ENCODE data around the gene NDUFAF7.
A peak's percentile ranks its signal among the peaks of the same experiment; 100 is the strongest.
"Not testable (repeated sequence)": the region's sequence is repeated elsewhere in the genome, so short reads cannot be mapped to it uniquely, and the experiment has no call there.

Gene NDUFAF7

GRCh38 chr2:37283207-37283606, 51.7 kb downstream of the NDUFAF7 start:
- no peak for DNase-seq

GRCh38 chr2:37284381-37284780, 52.9 kb downstream of the NDUFAF7 start:
- DNase-seq: no peak

DNA sequence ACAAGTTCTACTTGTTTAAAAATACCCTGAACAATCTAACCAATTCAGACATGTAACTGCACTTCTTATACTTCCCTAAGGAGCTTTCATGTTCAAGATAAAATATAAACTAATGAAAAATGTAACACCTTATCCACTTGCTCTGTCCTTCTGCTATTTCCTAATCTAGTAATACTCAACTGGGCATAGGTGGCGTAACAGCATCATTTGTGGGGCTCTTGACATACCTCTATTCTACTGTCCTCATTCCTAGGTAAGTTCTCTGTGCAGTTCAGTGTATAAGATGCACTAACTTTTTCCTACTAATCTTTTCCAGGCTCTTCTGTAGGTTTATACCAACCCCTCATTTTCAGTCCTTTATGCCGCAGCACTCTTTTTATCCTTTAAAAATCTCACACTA, 56.5 kb downstream of the NDUFAF7 start:
- peak; percentile 10 for DNase-seq

- DNase-seq: no peak
Observed at GRCh38 chr2:37291680-37292079, 60.2 kb downstream of the NDUFAF7 start.

DNA sequence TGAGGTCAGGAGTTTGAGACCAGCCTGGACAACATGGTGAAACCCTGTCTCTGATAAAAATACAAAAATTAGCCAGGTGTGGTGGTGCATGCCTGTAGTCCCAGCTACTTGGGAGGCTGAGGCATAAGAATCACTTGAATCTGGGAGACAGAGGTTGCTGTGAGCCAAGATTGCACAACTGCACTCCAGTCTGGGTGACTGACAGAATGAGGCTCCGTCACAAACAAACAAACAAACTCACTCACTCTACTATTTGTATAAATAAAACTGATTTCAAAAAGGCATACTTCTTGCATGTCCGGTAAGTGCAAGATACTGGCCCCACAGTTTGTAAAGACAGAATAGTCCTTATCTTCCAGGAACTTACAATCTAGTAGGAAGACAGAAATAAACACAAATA, 63.4 kb downstream of the NDUFAF7 start:
- not testable (repeated sequence) for DNase-seq

DNA sequence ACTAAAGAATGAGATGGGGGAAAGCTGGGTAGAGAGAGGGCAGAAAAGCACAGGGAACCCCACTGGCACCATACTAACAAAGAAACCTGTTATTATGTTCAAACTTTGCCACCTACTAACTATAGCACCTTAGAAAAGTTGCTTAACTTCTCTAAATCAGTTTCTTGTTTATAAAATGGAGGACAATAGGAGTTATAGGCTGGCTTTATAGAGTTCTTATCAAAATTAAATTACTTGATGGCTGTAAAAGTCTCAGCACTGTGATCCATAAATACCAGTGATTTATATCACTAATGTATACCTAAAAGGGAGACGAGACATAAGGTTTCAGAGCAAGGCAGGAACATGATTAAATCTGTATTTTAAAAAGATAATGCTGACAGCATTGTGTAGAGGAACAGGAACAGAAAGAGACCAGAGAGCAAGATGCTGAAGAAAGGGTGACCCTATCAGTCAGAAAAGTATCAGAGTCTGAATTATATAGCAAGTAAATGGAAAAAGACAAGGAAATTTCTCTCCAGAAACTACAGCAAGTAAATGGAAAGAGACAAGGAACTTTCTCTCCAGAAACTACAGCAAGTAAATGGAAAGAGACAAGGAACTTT, 64.1 kb downstream of the NDUFAF7 start:
- DNase-seq: no peak

GRCh38 chr2:37297632-37298031, 66.2 kb downstream of the NDUFAF7 start:
- DNase-seq: no peak

All from stimulated activated CD4-positive, alpha-beta T cell treated with anti-CD3 and anti-CD28 coated beads, Interleukin-4, amount 100 ng/mL, for 24 hours (primary cell).